Measurements from ENCODE around the gene ANKRD26. TPM values are rescaled to one million over a fixed set of nuclear protein-coding genes. Genes with fewer than 3 reads are reported as not detected.

The ANKRD26 gene
- total RNA-seq, 1 experiment from 2014 or later = 4.5 TPM

GRCh38 chr10:27041196-27041595, 59.1 kb downstream of the ANKRD26 start:
- Histone ChIP-seq H3K9me3 (no peaks in the 10 kb centered on the region), H3K27me3 (no peaks in the 10 kb centered on the region), H3K4me3 (no peak overlapping the region), H3K36me3 (peaks cover 19% of the 10 kb centered on the region)
- DNase-seq = no peak

GRCh38 chr10:27038168-27038567, 62.1 kb downstream of the ANKRD26 start:
- Histone ChIP-seq H3K27me3 (no peaks in the 10 kb centered on the region), H3K4me3 (no peak overlapping the region), H3K9me3 (no peaks in the 10 kb centered on the region), H3K36me3 (peaks cover 23% of the 10 kb centered on the region)
- no peak for DNase-seq

- Histone ChIP-seq H3K27me3 (no peaks in the 10 kb centered on the region), H3K4me3 (no peak overlapping the region), H3K36me3 (peaks cover 18% of the 10 kb centered on the region), H3K9me3 (no peaks in the 10 kb centered on the region)
- no peak for DNase-seq
Measured at GRCh38 chr10:27035163-27035562, 65.1 kb downstream of the ANKRD26 start.

GRCh38 chr10:27030060-27030459, 70.2 kb downstream of the ANKRD26 start:
- Histone ChIP-seq H3K4me3 (no peak overlapping the region), H3K27me3 (no peaks in the 10 kb centered on the region), H3K36me3 (peaks cover 13% of the 10 kb centered on the region), H3K9me3 (no peaks in the 10 kb centered on the region)
- DNase-seq = no peak

GRCh38 chr10:27022048-27022447, 78.2 kb downstream of the ANKRD26 start:
- peaks cover 12% of the 10 kb centered on the region for H3K36me3 ChIP-seq
- DNase-seq = no peak
- no peaks in the 10 kb centered on the region for H3K9me3 ChIP-seq
- H3K27me3 ChIP-seq = no peaks in the 10 kb centered on the region
- no peak overlapping the region for H3K4me3 ChIP-seq

- Histone ChIP-seq H3K27me3 (no peaks in the 10 kb centered on the region), H3K9me3 (no peaks in the 10 kb centered on the region), H3K4me3 (no peak overlapping the region), H3K36me3 (peaks cover 12% of the 10 kb centered on the region)
- DNase-seq = no peak
Measured at GRCh38 chr10:27020243-27020642, 80.1 kb downstream of the ANKRD26 start.

GRCh38 chr10:27019827-27020226, 80.5 kb downstream of the ANKRD26 start:
- no peaks in the 10 kb centered on the region for H3K9me3 ChIP-seq
- no peak overlapping the region for H3K4me3 ChIP-seq
- peaks cover 12% of the 10 kb centered on the region for H3K36me3 ChIP-seq
- no peak for DNase-seq
- H3K27me3 ChIP-seq = no peaks in the 10 kb centered on the region

GRCh38 chr10:26997610-26998009, 102.7 kb downstream of the ANKRD26 start:
- DNase-seq = no peak
- Histone ChIP-seq H3K36me3 (no peaks in the 10 kb centered on the region; the same call in 1 of the 2 replicates), H3K27me3 (no peaks in the 10 kb centered on the region), H3K4me3 (no peak overlapping the region), H3K9me3 (no peaks in the 10 kb centered on the region)

- H3K36me3 ChIP-seq = no peaks in the 10 kb centered on the region
- H3K27me3 ChIP-seq = no peaks in the 10 kb centered on the region
- H3K4me3 ChIP-seq = no peak overlapping the region
- DNase-seq = no peak
- H3K9me3 ChIP-seq = no peaks in the 10 kb centered on the region
Measured at GRCh38 chr10:26994743-26995142, 105.6 kb downstream of the ANKRD26 start.

GRCh38 chr10:26987851-26988250, 112.4 kb downstream of the ANKRD26 start:
- Histone ChIP-seq H3K4me3 (no peak overlapping the region), H3K9me3 (no peaks in the 10 kb centered on the region), H3K36me3 (no peaks in the 10 kb centered on the region), H3K27me3 (no peaks in the 10 kb centered on the region)
- no peak for DNase-seq

- H3K9me3 ChIP-seq = no peaks in the 10 kb centered on the region
- DNase-seq = no peak
- H3K4me3 ChIP-seq = no peak overlapping the region
- no peaks in the 10 kb centered on the region for H3K36me3 ChIP-seq
- no peaks in the 10 kb centered on the region for H3K27me3 ChIP-seq
Measured at GRCh38 chr10:26983156-26983555, 117.1 kb downstream of the ANKRD26 start.

- DNase-seq = no peak
- H3K27me3 ChIP-seq = no peaks in the 10 kb centered on the region
- H3K4me3 ChIP-seq = no peak overlapping the region
- H3K36me3 ChIP-seq = no peaks in the 10 kb centered on the region
- no peaks in the 10 kb centered on the region for H3K9me3 ChIP-seq
Measured at GRCh38 chr10:26982058-26982457, 118.2 kb downstream of the ANKRD26 start.

GRCh38 chr10:26981232-26981824, 119.0 kb downstream of the ANKRD26 start:
- H3K36me3 ChIP-seq = no peaks in the 10 kb centered on the region
- no peaks in the 10 kb centered on the region for H3K27me3 ChIP-seq
- no peak overlapping the region for H3K4me3 ChIP-seq
- H3K9me3 ChIP-seq = no peaks in the 10 kb centered on the region
- no peak for DNase-seq

- Histone ChIP-seq H3K27me3 (no peaks in the 10 kb centered on the region), H3K36me3 (no peaks in the 10 kb centered on the region), H3K4me3 (no peak overlapping the region), H3K9me3 (no peaks in the 10 kb centered on the region)
- no peak for DNase-seq
Measured at GRCh38 chr10:26978519-26978918, 121.8 kb downstream of the ANKRD26 start.

GRCh38 chr10:26977635-26978034, 122.7 kb downstream of the ANKRD26 start:
- no peaks in the 10 kb centered on the region for H3K36me3 ChIP-seq
- DNase-seq = no peak
- no peak overlapping the region for H3K4me3 ChIP-seq
- no peaks in the 10 kb centered on the region for H3K9me3 ChIP-seq
- H3K27me3 ChIP-seq = no peaks in the 10 kb centered on the region

- no peak for DNase-seq
- H3K4me3 ChIP-seq = no peak overlapping the region
- H3K36me3 ChIP-seq = no peaks in the 10 kb centered on the region
- no peaks in the 10 kb centered on the region for H3K27me3 ChIP-seq
- no peaks in the 10 kb centered on the region for H3K9me3 ChIP-seq
Measured at GRCh38 chr10:26970667-26971066, 129.6 kb downstream of the ANKRD26 start.

- DNase-seq = no peak
- H3K27me3 ChIP-seq = no peaks in the 10 kb centered on the region
- no peaks in the 10 kb centered on the region for H3K36me3 ChIP-seq
- H3K4me3 ChIP-seq = no peak overlapping the region
- no peaks in the 10 kb centered on the region for H3K9me3 ChIP-seq
Measured at GRCh38 chr10:26969145-26969926, 131.0 kb downstream of the ANKRD26 start.

- Histone ChIP-seq H3K4me3 (no peak overlapping the region), H3K9me3 (no peaks in the 10 kb centered on the region), H3K36me3 (no peaks in the 10 kb centered on the region), H3K27me3 (no peaks in the 10 kb centered on the region)
- no peak for DNase-seq
Measured at GRCh38 chr10:26962835-26963234, 137.5 kb downstream of the ANKRD26 start.
